ENCODE results near the gene DENND4C. TPM values are rescaled to one million over a fixed set of nuclear protein-coding genes. Genes with fewer than 3 reads are reported as not detected.
"Not testable (repeated sequence)": the region's sequence is repeated elsewhere in the genome, so short reads cannot be mapped to it uniquely, and the experiment has no call there.

DENND4C gene
- total RNA-seq, 1 experiment from 2014 or later: 22.6 TPM

DNA sequence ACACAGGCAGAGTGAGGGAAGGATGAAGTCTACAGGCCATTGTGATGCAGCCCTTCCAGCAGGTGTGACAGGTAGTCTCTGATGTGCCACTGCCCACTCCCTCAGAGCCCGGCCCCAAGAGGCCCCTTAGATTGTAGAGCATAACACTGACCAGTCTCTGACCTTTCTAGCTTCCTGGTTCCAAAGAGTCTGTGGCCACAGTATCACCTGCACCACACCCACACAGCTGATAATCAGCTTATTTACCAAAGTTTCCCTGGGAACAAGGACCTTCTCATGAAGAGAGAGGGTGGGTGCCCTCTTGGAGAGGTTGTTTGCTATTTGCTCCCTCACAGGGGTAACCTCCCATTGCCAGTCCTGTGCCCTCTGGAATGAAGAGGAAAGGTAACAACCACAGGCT, 167.4 kb downstream of the DENND4C start:
- Mint-ChIP-seq H3K4me1 (no peaks in the 10 kb centered on the region), H3K27ac (no peak overlapping the region), H3K36me3 (peaks cover 6% of the 10 kb centered on the region), H3K27me3 (ENCODE audit: low read depth) (no peaks in the 10 kb centered on the region; the same call in 1 of the 2 replicates), H3K4me3 (no peak overlapping the region), H3K9me3 (peaks cover 15% of the 10 kb centered on the region)
- no peak for ATAC-seq
- TF ChIP-seq TCF7 (CRISPR knock-in tag; IDR thresholded peaks at IDR 0.05; ENCODE audit: low read depth) (no peak), ZNF416 (CRISPR knock-in tag; IDR thresholded peaks at IDR 0.05) (no peak), ATF1 (CRISPR knock-in tag; IDR thresholded peaks at IDR 0.05) (no peak), ZNF121 (CRISPR knock-in tag; IDR thresholded peaks at IDR 0.05) (no peak), JAZF1 (CRISPR knock-in tag; IDR thresholded peaks at IDR 0.05) (no peak), ZNF138 (CRISPR knock-in tag; conservative IDR thresholded peaks at IDR 0.05) (no peak), ZNF232 (CRISPR knock-in tag; IDR thresholded peaks at IDR 0.05) (no peak), IRF2 (CRISPR knock-in tag; IDR thresholded peaks at IDR 0.05; ENCODE audit: borderline replicate concordance, low read depth) (no peak), CREB1 (CRISPR knock-in tag; IDR thresholded peaks at IDR 0.05) (no peak), NR2C2 (CRISPR knock-in tag; IDR thresholded peaks at IDR 0.05) (no peak), GABPB1 (CRISPR knock-in tag; IDR thresholded peaks at IDR 0.05) (no peak)
- TF ChIP-seq, protein P1, sequence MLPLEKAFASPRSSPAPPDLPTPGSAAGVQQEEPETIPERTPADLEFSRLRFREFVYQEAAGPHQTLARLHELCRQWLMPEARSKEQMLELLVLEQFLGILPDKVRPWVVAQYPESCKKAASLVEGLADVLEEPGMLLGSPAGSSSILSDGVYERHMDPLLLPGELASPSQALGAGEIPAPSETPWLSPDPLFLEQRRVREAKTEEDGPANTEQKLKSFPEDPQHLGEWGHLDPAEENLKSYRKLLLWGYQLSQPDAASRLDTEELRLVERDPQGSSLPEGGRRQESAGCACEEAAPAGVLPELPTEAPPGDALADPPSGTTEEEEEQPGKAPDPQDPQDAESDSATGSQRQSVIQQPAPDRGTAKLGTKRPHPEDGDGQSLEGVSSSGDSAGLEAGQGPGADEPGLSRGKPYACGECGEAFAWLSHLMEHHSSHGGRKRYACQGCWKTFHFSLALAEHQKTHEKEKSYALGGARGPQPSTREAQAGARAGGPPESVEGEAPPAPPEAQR (CRISPR knock-in tag; IDR thresholded peaks at IDR 0.05): no peak
- TF ChIP-seq, protein P2, sequence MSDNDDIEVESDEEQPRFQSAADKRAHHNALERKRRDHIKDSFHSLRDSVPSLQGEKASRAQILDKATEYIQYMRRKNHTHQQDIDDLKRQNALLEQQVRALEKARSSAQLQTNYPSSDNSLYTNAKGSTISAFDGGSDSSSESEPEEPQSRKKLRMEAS (CRISPR knock-in tag; IDR thresholded peaks at IDR 0.05): no peak
- TF ChIP-seq, protein P3, sequence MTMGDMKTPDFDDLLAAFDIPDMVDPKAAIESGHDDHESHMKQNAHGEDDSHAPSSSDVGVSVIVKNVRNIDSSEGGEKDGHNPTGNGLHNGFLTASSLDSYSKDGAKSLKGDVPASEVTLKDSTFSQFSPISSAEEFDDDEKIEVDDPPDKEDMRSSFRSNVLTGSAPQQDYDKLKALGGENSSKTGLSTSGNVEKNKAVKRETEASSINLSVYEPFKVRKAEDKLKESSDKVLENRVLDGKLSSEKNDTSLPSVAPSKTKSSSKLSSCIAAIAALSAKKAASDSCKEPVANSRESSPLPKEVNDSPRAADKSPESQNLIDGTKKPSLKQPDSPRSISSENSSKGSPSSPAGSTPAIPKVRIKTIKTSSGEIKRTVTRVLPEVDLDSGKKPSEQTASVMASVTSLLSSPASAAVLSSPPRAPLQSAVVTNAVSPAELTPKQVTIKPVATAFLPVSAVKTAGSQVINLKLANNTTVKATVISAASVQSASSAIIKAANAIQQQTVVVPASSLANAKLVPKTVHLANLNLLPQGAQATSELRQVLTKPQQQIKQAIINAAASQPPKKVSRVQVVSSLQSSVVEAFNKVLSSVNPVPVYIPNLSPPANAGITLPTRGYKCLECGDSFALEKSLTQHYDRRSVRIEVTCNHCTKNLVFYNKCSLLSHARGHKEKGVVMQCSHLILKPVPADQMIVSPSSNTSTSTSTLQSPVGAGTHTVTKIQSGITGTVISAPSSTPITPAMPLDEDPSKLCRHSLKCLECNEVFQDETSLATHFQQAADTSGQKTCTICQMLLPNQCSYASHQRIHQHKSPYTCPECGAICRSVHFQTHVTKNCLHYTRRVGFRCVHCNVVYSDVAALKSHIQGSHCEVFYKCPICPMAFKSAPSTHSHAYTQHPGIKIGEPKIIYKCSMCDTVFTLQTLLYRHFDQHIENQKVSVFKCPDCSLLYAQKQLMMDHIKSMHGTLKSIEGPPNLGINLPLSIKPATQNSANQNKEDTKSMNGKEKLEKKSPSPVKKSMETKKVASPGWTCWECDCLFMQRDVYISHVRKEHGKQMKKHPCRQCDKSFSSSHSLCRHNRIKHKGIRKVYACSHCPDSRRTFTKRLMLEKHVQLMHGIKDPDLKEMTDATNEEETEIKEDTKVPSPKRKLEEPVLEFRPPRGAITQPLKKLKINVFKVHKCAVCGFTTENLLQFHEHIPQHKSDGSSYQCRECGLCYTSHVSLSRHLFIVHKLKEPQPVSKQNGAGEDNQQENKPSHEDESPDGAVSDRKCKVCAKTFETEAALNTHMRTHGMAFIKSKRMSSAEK (CRISPR knock-in tag; IDR thresholded peaks at IDR 0.05; ENCODE audit: borderline replicate concordance): no peak
- TF ChIP-seq, protein P4, sequence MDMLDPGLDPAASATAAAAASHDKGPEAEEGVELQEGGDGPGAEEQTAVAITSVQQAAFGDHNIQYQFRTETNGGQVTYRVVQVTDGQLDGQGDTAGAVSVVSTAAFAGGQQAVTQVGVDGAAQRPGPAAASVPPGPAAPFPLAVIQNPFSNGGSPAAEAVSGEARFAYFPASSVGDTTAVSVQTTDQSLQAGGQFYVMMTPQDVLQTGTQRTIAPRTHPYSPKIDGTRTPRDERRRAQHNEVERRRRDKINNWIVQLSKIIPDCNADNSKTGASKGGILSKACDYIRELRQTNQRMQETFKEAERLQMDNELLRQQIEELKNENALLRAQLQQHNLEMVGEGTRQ (CRISPR knock-in tag; IDR thresholded peaks at IDR 0.05): no peak
- ChIA-PET CTCF (interaction anchor here (4.2 kb wide), 1 partner anchor 67 kb away, joined by 15 read pairs; no protein-coding TSS in a partner anchor), POLR2A (interaction anchor here (1.0 kb wide), 1 partner anchor 18 kb away, joined by 3 read pairs; the partner anchor contains the start of gene RPS6)
- no peak for DNase-seq (ENCODE audit: low spot score)

DNA sequence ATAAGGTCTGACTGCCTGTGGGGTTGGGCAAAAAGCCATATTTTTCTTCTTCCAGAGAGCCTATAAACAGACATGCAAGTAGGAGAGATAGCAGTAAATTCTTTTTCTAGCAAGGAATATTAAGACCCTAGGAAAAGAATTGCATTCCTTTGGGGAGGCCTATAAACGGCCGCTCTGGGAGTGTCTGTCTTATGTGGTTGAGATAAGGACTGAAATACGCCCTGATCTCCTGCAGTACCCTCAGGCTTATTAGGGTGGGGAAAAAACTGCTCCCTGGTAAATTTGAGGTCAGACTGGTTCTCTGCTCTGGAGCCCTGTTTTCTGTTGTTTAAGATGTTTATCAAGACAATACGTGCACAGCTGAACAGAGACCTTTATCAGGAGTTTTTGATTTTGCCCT, 172.7 kb downstream of the DENND4C start:
- H3K27ac Mint-ChIP-seq; ATAC-seq; CTCF ChIA-PET; DNase-seq (ENCODE audit: low spot score); H3K4me1 Mint-ChIP-seq; H3K4me3 Mint-ChIP-seq; POLR2A ChIA-PET: not testable (repeated sequence)
- Mint-ChIP-seq H3K9me3 (peaks cover 31% of the 10 kb centered on the region), H3K36me3 (peaks cover 17% of the 10 kb centered on the region), H3K27me3 (ENCODE audit: low read depth) (peaks cover 14% of the 10 kb centered on the region)

DNA sequence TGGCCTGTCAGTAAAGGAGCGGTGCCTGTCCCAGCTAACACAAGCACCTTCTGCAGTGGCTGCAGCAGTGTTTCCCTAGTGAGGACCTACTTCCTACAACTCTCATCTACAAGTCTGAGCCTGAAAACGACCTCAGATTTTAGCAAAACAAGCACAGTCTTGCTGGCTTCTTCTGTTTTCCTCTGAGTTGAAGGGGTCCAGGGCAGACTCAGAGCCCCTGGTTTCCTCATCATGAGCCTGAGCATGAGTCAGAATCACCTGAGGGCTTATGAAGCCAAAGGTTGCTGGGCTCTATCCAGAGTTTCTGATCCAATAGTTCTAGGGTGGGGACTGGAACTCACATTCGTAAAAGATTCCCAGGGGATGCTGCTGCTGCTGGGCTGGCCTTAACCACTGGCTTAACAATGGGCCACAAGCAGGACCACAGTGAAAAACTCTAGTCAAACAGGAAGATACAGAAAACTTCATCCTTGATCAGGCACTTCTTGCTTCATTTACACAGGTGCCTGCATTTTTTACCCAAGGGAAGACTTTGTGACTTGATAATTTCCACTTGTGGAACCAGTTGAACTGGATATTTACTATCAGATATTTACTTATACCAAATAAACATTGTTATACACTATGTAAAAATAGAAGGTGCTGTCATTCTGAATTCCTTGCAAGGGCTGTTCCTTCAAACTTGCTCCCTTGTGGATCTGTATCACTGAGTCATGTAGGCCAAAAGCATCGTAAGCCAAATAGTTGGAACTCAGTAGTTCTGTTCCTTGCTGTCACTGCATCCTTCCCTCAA, 174.0 kb downstream of the DENND4C start:
- TF ChIP-seq SP1 (CRISPR knock-in tag; conservative IDR thresholded peaks at IDR 0.05) (no peak), ETV6 (CRISPR knock-in tag; IDR thresholded peaks at IDR 0.05) (no peak)
- peaks cover 4% of the 10 kb centered on the region for H3K4me1 Mint-ChIP-seq
- POLR2A ChIA-PET: no interaction called here

More for the DNA sequence above, 174.0 kb downstream of the DENND4C start:
- Mint-ChIP-seq H3K27me3 (ENCODE audit: low read depth) (peaks cover 17% of the 10 kb centered on the region), H3K4me3 (no peak overlapping the region), H3K36me3 (peaks cover 17% of the 10 kb centered on the region), H3K27ac (no peak overlapping the region), H3K9me3 (peaks cover 31% of the 10 kb centered on the region)
- CTCF ChIA-PET: interaction anchor here (1.2 kb wide), 1 partner anchor 53 kb away, joined by 4 read pairs; no protein-coding TSS in a partner anchor
- ATAC-seq (no peak), DNase-seq (ENCODE audit: low spot score) (no peak)

Data from WTC11 (cell line).